Activated CD8-positive, alpha-beta T cell treated with anti-CD3 and anti-CD28 coated beads for 36 hours (primary cell): ENCODE results near the gene EYS. TPM values are rescaled to one million over a fixed set of nuclear protein-coding genes. Genes with fewer than 3 reads are reported as not detected.

Experiments used
- ATAC-seq: fragments of 200-7000 bp; cut with Tn5 transposase; one replicate; pipeline ENCODE4 v1.10.0; 2021; ENCODE audit warnings: mild to moderate bottlenecking, moderate library complexity
- CTCF ChIA-PET: fragments of 350-600 bp; sonication (Branson Sonifier 250); formaldehyde crosslinking; loops from one replicate; lab custom pipeline; 2021; ENCODE audit warnings: antibody characterized with exemption; lab: Charles Lee
- POLR2A ChIA-PET: fragments of 350-600 bp; sonication (Branson Sonifier 250); formaldehyde crosslinking; loops from one replicate; lab custom pipeline; 2021; ENCODE audit warnings: antibody characterized with exemption; lab: Charles Lee
- DNase-seq: peaks from one replicate; pipeline ENCODE4 v3.0.0-alpha.2; 2020
- H3K27ac Mint-ChIP-seq: one replicate; pipeline ENCODE4 v1.8.0; 2021; ENCODE audit warnings: mild to moderate bottlenecking, mixed read lengths
- H3K27me3 Mint-ChIP-seq: one replicate; pipeline ENCODE4 v1.8.0; 2021; ENCODE audit warnings: mixed read lengths
- H3K36me3 Mint-ChIP-seq: one replicate; pipeline ENCODE4 v1.8.0; 2021; ENCODE audit warnings: low read depth, mixed read lengths
- H3K4me1 Mint-ChIP-seq: one replicate; pipeline ENCODE4 v1.8.0; 2021; ENCODE audit warnings: low read depth, mixed read lengths
- H3K4me3 Mint-ChIP-seq: one replicate; pipeline ENCODE4 v1.8.0; 2021; ENCODE audit warnings: mild to moderate bottlenecking, moderate library complexity, mixed read lengths
- H3K9me3 Mint-ChIP-seq: one replicate; pipeline ENCODE4 v1.8.0; 2021; ENCODE audit warnings: mixed read lengths
- intact Hi-C: fragments of 100-400 bp; cut with micrococcal nuclease; formaldehyde crosslinking; loops from one replicate; pipeline ENCODE4 v1.10.0; 2022
- total RNA-seq, 2 experiments: library from RNA; stranded (reverse); gene quantifications; one replicate each; pipeline ENCODE4 v1.2.3, GENCODE V29; 2021
- TF ChIP-seq, protein P1 (sequence below): fragments of 200-600 bp; IDR thresholded peaks from one replicate; pipeline ENCODE4 v1.8.0; 2022; ENCODE audit warnings: antibody characterized with exemption, mild to moderate bottlenecking

The EYS gene
- total RNA-seq, 2 experiments from 2014 or later = not detected

DNA sequence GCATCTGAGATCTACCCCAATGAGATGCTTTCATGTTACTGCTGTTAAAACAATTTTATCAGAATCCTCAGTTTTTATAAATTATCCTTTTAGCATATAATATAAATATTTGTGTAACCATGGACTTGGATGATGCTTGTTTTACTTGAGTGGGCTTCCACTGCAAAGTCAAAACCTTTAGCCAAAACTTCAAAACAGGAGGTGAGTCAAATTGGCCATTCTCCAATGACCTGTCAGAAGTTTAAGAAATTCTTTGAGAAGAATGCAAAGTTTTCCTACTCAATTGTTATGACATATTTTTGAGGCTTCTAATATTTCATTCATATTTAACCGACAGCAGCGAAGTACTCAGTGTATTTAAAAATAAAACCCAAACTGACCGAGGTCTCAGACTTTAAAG, 507.9 kb downstream of the EYS start:
- TF ChIP-seq, protein P1, sequence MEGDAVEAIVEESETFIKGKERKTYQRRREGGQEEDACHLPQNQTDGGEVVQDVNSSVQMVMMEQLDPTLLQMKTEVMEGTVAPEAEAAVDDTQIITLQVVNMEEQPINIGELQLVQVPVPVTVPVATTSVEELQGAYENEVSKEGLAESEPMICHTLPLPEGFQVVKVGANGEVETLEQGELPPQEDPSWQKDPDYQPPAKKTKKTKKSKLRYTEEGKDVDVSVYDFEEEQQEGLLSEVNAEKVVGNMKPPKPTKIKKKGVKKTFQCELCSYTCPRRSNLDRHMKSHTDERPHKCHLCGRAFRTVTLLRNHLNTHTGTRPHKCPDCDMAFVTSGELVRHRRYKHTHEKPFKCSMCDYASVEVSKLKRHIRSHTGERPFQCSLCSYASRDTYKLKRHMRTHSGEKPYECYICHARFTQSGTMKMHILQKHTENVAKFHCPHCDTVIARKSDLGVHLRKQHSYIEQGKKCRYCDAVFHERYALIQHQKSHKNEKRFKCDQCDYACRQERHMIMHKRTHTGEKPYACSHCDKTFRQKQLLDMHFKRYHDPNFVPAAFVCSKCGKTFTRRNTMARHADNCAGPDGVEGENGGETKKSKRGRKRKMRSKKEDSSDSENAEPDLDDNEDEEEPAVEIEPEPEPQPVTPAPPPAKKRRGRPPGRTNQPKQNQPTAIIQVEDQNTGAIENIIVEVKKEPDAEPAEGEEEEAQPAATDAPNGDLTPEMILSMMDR = no peak
- intact Hi-C loops = no loop called here
- H3K9me3 Mint-ChIP-seq = peaks cover 17% of the 10 kb centered on the region
- POLR2A ChIA-PET = no interaction called here
- ATAC-seq (no peak), DNase-seq (no peak)
- CTCF ChIA-PET = no interaction called here
- H3K36me3 Mint-ChIP-seq = no peaks in the 10 kb centered on the region
- no peaks in the 10 kb centered on the region for H3K27me3 Mint-ChIP-seq
- no peak overlapping the region for H3K4me3 Mint-ChIP-seq
- H3K4me1 Mint-ChIP-seq = no peaks in the 10 kb centered on the region
- no peak overlapping the region for H3K27ac Mint-ChIP-seq

DNA sequence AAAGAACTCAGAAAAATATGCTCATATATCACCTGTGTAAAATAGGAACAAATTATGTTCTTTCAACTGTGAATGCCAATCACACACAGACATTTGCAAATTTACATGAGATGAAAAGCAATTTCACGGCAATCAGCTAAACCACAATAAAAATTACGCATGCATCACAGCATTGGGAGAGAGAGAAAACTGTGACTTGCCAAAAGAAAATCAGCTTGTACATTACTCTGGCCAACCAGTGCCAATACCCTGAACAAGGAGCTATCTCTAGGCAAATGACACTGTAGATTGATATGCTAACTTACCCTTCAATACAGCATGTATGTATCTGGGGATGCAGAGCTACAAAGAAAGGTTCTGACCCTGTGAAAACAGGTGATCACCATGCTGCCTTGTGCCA, 515.6 kb downstream of the EYS start:
- no peak overlapping the region for H3K4me3 Mint-ChIP-seq
- POLR2A ChIA-PET = no interaction called here
- TF ChIP-seq, protein P1 = no peak
- intact Hi-C loops = no loop called here
- no peak for DNase-seq
- CTCF ChIA-PET = no interaction called here
- H3K27me3 Mint-ChIP-seq = no peaks in the 10 kb centered on the region
- H3K27ac Mint-ChIP-seq = no peak overlapping the region
- no peak for ATAC-seq
- H3K36me3 Mint-ChIP-seq = no peaks in the 10 kb centered on the region
- H3K9me3 Mint-ChIP-seq = peaks cover 6% of the 10 kb centered on the region
- no peaks in the 10 kb centered on the region for H3K4me1 Mint-ChIP-seq

DNA sequence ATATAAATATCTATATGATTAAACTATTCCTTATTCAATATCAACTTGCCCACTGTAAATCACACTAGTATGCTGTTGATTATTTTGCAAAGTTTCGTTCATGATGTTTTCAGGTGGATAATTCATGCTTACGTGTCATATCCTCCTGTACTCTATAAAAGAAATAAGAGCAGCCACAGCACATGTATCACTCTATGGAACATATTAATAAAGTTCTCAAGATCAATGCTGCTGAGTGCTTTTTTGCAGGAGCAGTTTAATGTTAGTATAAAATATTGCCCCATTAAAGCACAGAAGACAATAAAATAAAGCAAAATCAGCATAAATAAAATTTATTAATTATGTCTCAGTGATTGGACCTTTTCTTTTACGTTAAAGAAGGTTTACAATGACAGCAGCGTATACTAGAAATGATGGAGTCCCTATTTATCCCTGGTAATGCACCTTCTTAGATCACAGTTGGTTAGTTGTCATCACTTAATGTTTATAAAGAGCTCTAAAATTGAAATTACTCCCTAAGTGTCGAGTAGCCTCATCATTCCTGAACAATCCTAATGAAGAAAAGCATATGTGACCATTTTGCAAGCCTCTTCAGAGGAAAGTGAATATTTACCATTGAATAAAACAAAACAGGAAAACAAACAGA, 517.7 kb downstream of the EYS start:
- Mint-ChIP-seq H3K4me3 (no peak overlapping the region), H3K27ac (no peak overlapping the region), H3K27me3 (no peaks in the 10 kb centered on the region), H3K36me3 (no peaks in the 10 kb centered on the region), H3K9me3 (peaks cover 7% of the 10 kb centered on the region), H3K4me1 (no peaks in the 10 kb centered on the region)
- intact Hi-C loops = no loop called here
- CTCF ChIA-PET = no interaction called here
- ATAC-seq = no peak
- POLR2A ChIA-PET = no interaction called here
- TF ChIP-seq, protein P1 = no peak
- DNase-seq = no peak

DNA sequence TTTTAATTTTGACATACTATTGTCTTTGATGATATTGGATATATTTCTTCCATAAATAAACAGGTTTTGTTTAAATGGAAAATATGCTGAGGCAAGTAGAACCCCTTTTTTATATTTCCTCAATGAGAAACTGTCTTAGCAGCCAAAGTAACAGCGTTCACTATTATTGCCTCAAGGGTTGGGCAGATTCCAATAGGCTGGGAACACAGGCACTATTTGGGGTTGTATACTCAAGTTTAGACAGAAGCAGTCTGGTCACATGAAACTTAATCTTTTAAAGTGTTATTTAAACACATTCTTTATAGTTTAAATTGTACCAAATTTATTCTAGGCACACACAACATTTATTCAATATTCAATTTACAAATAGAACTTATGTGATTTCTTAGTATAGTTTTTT, 520.2 kb downstream of the EYS start:
- DNase-seq = no peak
- TF ChIP-seq, protein P1 = no peak
- Mint-ChIP-seq H3K27me3 (no peaks in the 10 kb centered on the region), H3K27ac (no peak overlapping the region), H3K9me3 (peaks cover 7% of the 10 kb centered on the region), H3K36me3 (no peaks in the 10 kb centered on the region), H3K4me1 (no peaks in the 10 kb centered on the region), H3K4me3 (no peak overlapping the region)
- ChIA-PET CTCF (no interaction called here), POLR2A (no interaction called here)
- intact Hi-C loops = no loop called here
- no peak for ATAC-seq

DNA sequence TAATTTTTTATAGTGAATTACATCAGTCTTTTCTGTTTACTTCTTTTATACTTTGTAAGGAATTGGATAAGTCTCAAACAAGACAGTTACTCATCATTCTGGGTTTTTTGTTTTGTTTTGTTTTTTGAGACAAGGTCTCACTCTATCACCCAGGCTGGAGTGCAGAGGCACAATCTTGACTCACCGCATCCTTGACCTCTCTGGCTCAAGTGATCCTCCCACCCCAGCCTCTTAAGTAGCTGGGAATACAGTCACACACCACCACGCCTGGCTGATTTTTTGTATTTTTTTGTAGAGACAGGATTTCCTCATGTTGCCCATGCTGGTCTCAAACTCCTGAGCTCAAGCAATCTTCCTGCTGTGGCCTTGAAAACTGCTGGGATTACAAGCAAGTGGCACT, 524.3 kb downstream of the EYS start:
- intact Hi-C loops = no loop called here
- Mint-ChIP-seq H3K9me3 (peaks cover 9% of the 10 kb centered on the region), H3K4me3 (no peak overlapping the region), H3K27me3 (no peaks in the 10 kb centered on the region), H3K27ac (no peak overlapping the region), H3K36me3 (no peaks in the 10 kb centered on the region), H3K4me1 (no peaks in the 10 kb centered on the region)
- DNase-seq (no peak), ATAC-seq (no peak)
- ChIA-PET POLR2A (no interaction called here), CTCF (no interaction called here)
- TF ChIP-seq, protein P1 = no peak
